HepG2 (cell line): ENCODE results near the gene APOBEC3B. TPM values are rescaled to one million over a fixed set of nuclear protein-coding genes. Genes with fewer than 3 reads are reported as not detected.

Experiments
- ATAC-seq: fragments of 200-7000 bp; cut with Tn5 transposase; 3 replicates; pipeline ENCODE4 v1.9.1; 2020; ENCODE audit warnings: mild to moderate bottlenecking, moderate library complexity
- BruUV-seq: library from RNA; stranded (reverse); fragments of 400-500 nt; replicated peaks from 2 replicates; lab custom pipeline; 2021; lab: Mats Ljungman, UMichigan
- CTCF ChIA-PET: fragments of 300-600 bp; formaldehyde crosslinking; extraction: SDS; loops from one replicate; lab custom pipeline; 2021; ENCODE audit warnings: low total read pairs, inconsistent platforms, low intra/inter-chr PET ratio; lab: Yijun Ruan, JAX
- POLR2A ChIA-PET: fragments of 350-600 bp; sonication (Branson Sonifier 250); formaldehyde crosslinking; loops from one replicate; lab custom pipeline; 2020; ENCODE audit warnings: antibody characterized with exemption, inconsistent platforms; lab: Yijun Ruan, JAX
- DNase-seq: peaks from one replicate; pipeline ENCODE4 v3.0.0-alpha.2; 2015; ENCODE audit warnings: low spot score
- FAIRE-seq: peaks from 3 replicates; lab custom pipeline; 2011; peaks lifted over from hg19 to GRCh38; lab: Jason Lieb, UNC
- H2AFZ ChIP-seq: one replicate; pipeline ENCODE4 v1.6.1; 2011; ENCODE audit warnings: low read length, inconsistent platforms
- H3K27ac ChIP-seq: fragments of 300-600 bp; 3 replicates; pipeline ENCODE4 v1.8.0; 2011; ENCODE audit warnings: mixed run types, mild to moderate bottlenecking, mixed read lengths, low read length, inconsistent platforms; ENCODE audit not compliant: insufficient read depth; ENCODE audit errors: extremely low read length
- H3K27me3 ChIP-seq, 2 experiments: fragments of 200-600 bp in 1 of 2; 2 replicates in 1 of 2; 3 replicates in 1 of 2; pipeline versions ENCODE4 v1.6.0 to v1.8.0; 2011; ENCODE audit warnings: low read length in 2 of 2, mild to moderate bottlenecking in 2 of 2, moderate library complexity in 2 of 2, inconsistent platforms in 1 of 2; ENCODE audit not compliant: insufficient read depth in 2 of 2, control insufficient read depth in 1 of 2
- H3K36me3 ChIP-seq, 2 experiments: fragments of 200-600 bp in 1 of 2; replicated peaks in 1 of 2; 2 replicates in 1 of 2; 3 replicates in 1 of 2; pipeline versions ENCODE4 v1.5.1 to v1.8.0; 2011; ENCODE audit warnings: low read length in 2 of 2, inconsistent platforms in 1 of 2; ENCODE audit not compliant: insufficient read depth in 2 of 2, control insufficient read depth in 1 of 2
- H3K4me1 ChIP-seq: 2 replicates; pipeline ENCODE4 v1.5.1; 2012; ENCODE audit warnings: low read length, inconsistent platforms; ENCODE audit not compliant: insufficient read depth
- H3K4me2 ChIP-seq: 2 replicates; pipeline ENCODE4 v1.6.0; 2011; ENCODE audit warnings: low read depth, low read length, inconsistent platforms
- H3K4me3 ChIP-seq, 3 experiments: fragments of 200-600 bp in 1 of 3; sonication (generic), shearing (Covaris generic) in 1 of 3; replicated peaks in 1 of 3; 2 replicates each; pipeline ENCODE4 v1.5.1; 2011 to 2016; ENCODE audit warnings: low read length in 3 of 3, inconsistent platforms in 2 of 3, low read depth in 2 of 3, mild to moderate bottlenecking in 2 of 3, control low read depth in 1 of 3, mixed read lengths in 1 of 3; ENCODE audit not compliant: insufficient read depth in 1 of 3
- H3K79me2 ChIP-seq: one replicate; pipeline ENCODE4 v1.6.1; 2011; ENCODE audit warnings: low read length, inconsistent platforms; ENCODE audit not compliant: insufficient read depth
- H3K9ac ChIP-seq: 2 replicates; pipeline ENCODE4 v1.6.0; 2011; ENCODE audit warnings: mild to moderate bottlenecking, low read depth, low read length, inconsistent platforms; ENCODE audit not compliant: insufficient read depth
- H3K9me3 ChIP-seq: 2 replicates; pipeline ENCODE4 v1.5.1; 2012; ENCODE audit warnings: mild to moderate bottlenecking, low read length
- H4K20me1 ChIP-seq: 2 replicates; pipeline ENCODE4 v1.6.0; 2011; ENCODE audit warnings: inconsistent platforms, mild to moderate bottlenecking, low read length, moderate library complexity; ENCODE audit not compliant: insufficient read depth
- DRAP1 ChIP-seq: IDR thresholded peaks from 2 replicates; pipeline ENCODE4 v1.6.1; 2016; ENCODE audit warnings: missing genetic modification reagents, missing compliant biosample characterization
- FUBP1 ChIP-seq: sonication (generic); formaldehyde crosslinking; IDR thresholded peaks from 2 replicates; pipeline ENCODE4 v1.5.1; 2020; ENCODE audit warnings: missing genetic modification reagents, mild to moderate bottlenecking, borderline replicate concordance
- HNF1B ChIP-seq: sonication (generic); formaldehyde crosslinking; IDR thresholded peaks from 2 replicates; pipeline ENCODE4 v1.5.1; 2020; ENCODE audit warnings: mild to moderate bottlenecking, moderate library complexity, missing genetic modification reagents
- KAT8 ChIP-seq: IDR thresholded peaks from 2 replicates; pipeline ENCODE4 v1.6.1; 2016; ENCODE audit warnings: missing genetic modification reagents, missing compliant biosample characterization
- MEF2D ChIP-seq: sonication (generic); formaldehyde crosslinking; IDR thresholded peaks from 2 replicates; pipeline ENCODE4 v1.5.1; 2020; ENCODE audit warnings: mild to moderate bottlenecking, missing genetic modification reagents
- NFAT5 ChIP-seq: sonication (generic); formaldehyde crosslinking; IDR thresholded peaks from 2 replicates; pipeline ENCODE4 v1.4.0; 2020; ENCODE audit warnings: missing genetic modification reagents
- PBX2 ChIP-seq: IDR thresholded peaks from 2 replicates; pipeline ENCODE4 v1.6.1; 2016; ENCODE audit warnings: control low read depth
- TARDBP ChIP-seq: sonication (generic); formaldehyde crosslinking; IDR thresholded peaks from 2 replicates; pipeline ENCODE4 v1.8.0; 2022; ENCODE audit warnings: mild to moderate bottlenecking, missing genetic modification reagents
- ZFP1 ChIP-seq: IDR thresholded peaks from 2 replicates; pipeline ENCODE4 v1.6.1; 2016
- ZKSCAN8 ChIP-seq: IDR thresholded peaks from 2 replicates; pipeline ENCODE4 v1.6.1; 2016; ENCODE audit warnings: borderline replicate concordance, missing genetic modification reagents, missing compliant biosample characterization
- ZNF30 ChIP-seq: sonication (generic); formaldehyde crosslinking; IDR thresholded peaks from 2 replicates; pipeline ENCODE4 v1.5.0; 2020; ENCODE audit warnings: mild to moderate bottlenecking, missing genetic modification reagents
- ZNF629 ChIP-seq: sonication (generic); formaldehyde crosslinking; conservative IDR thresholded peaks from 2 replicates; pipeline ENCODE4 v1.5.0; 2020; ENCODE audit warnings: missing genetic modification reagents
- WGBS: methylation state at CpG from one replicate; pipeline ENCODE4 v1.1.6; 2017; ENCODE audit warnings: low lambda C conversion rate; 5-methylcytosine and 5-hydroxymethylcytosine counted together
- in situ Hi-C: cut with HindIII; loops from 2 replicates; pipeline ENCODE4 v1.10.0; 2017; ENCODE audit warnings: low pct_unique_long_range_greater_than_20kb; ENCODE audit not compliant: extremely low pct_ligation_motif_present
- intact Hi-C: fragments of 100-400 bp; cut with micrococcal nuclease; formaldehyde crosslinking; loops from one replicate; pipeline ENCODE4 v1.10.0; 2022; ENCODE audit not compliant: unreplicated experiment
- polyA plus RNA-seq, 8 experiments: library from polyadenylated mRNA; depleted of rRNA in 3 of 8; stranded (reverse) in 7 of 8; unstranded in 1 of 8; fragments of >200 nt; fragmentation: Illumina TruSeq in 4 of 8; extraction: Trizol in 4 of 8; gene quantifications; 2 replicates each; pipeline versions ENCODE4 v1.2.1 to v1.2.3, GENCODE V29; 2011 to 2016; ENCODE audit warnings: low read depth in 4 of 8, missing spikeins in 1 of 8, mixed read lengths in 1 of 8; ENCODE audit not compliant: insufficient read depth in 1 of 8
- total RNA-seq, 5 experiments: library from RNA; depleted of rRNA; stranded (reverse); fragments of >200 nt; fragmentation: Illumina TruSeq; extraction: Trizol; gene quantifications; 2 replicates each; pipeline ENCODE4 v1.2.3, GENCODE V29; 2016; ENCODE audit warnings: low read depth in 1 of 5

Gene APOBEC3B
- total and polyA plus RNA-seq, 2 of the 13 experiments (the other 11 are each of a cell fraction or from before 2014, with no cell fraction given) = 6.7 to 8.8 TPM

GRCh38 chr22:39029227-39029626 lies 47.1 kb downstream of the APOBEC3B start (continued):
- TF ChIP-seq NFAT5 (CRISPR knock-in tag) = no peak
- no peak for TF ChIP-seq ZNF30 (CRISPR knock-in tag)
- no peak for TF ChIP-seq ZFP1 (CRISPR knock-in tag)
- TF ChIP-seq ZNF629 = no peak

- ChIA-PET POLR2A (no interaction called here), CTCF (no interaction called here)
- Histone ChIP-seq H3K9ac (no peak overlapping the region), H3K4me1 (peaks cover 12% of the 10 kb centered on the region), H3K4me2 (no peak overlapping the region), H3K36me3 (no peaks in the 10 kb centered on the region), H2AFZ (no peak overlapping the region), H3K79me2 (no peaks in the 10 kb centered on the region), H3K27ac (no peak overlapping the region), H3K9me3 (no peaks in the 10 kb centered on the region), H4K20me1 (no peaks in the 10 kb centered on the region), H3K27me3 (no peaks in the 10 kb centered on the region; a peak in 1 of 5 replicates), H3K4me3 (no peak overlapping the region)
- BruUV-seq = no TSS peak
- no peak for ATAC-seq
- TF ChIP-seq FUBP1 (no peak), HNF1B (CRISPR knock-in tag) (no peak), MEF2D (CRISPR knock-in tag) (no peak), ZKSCAN8 (CRISPR knock-in tag) (no peak), DRAP1 (no peak), TARDBP (no peak), KAT8 (CRISPR knock-in tag) (no peak), PBX2 (CRISPR knock-in tag) (no peak)
- FAIRE-seq = no peak
- in situ Hi-C loops = no loop called here
- DNase-seq = no peak
- intact Hi-C loops = no loop called here
- WGBS = 73% methylated on average over 14 of the region's 14 CpGs
These were observed 48.6 kb downstream of the APOBEC3B start for GRCh38 chr22:39030705-39031104.
